ENCODE results near the gene FRG2B.
A peak's percentile ranks its signal among the peaks of the same experiment; 100 is the strongest.
"Not testable (repeated sequence)": the region's sequence is repeated elsewhere in the genome, so short reads cannot be mapped to it uniquely, and the experiment has no call there.

Gene FRG2B

DNA sequence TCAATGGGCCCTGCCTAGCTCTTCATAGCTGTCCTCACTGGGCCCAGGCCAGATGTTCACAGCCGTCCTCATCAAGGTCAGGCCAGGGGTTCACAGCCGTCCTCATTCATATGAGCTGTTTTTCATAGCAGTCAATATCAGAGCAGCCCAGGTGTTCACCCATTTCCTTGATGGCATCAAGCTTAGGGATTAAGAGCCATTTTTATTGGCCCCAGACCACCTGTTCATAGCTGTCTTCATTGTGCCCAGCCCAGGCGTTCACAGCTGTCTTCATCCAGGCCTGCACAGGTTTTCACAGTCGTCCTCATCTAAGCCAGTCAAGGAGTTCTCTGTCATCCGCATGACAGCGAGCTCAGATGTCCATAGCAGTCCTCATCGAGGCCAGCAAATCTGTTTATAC, 9.4 kb downstream of the FRG2B start:
- no peak for DNase-seq (ENCODE audit: low read depth, low spot score)
- no peak overlapping the region for H3K4me3 ChIP-seq (ENCODE audit: low read depth, low read length)
- in situ Hi-C loops (cut with HindIII; ENCODE audit: low sequenced_read_pairs): no loop called here
- TF ChIP-seq, protein P1, sequence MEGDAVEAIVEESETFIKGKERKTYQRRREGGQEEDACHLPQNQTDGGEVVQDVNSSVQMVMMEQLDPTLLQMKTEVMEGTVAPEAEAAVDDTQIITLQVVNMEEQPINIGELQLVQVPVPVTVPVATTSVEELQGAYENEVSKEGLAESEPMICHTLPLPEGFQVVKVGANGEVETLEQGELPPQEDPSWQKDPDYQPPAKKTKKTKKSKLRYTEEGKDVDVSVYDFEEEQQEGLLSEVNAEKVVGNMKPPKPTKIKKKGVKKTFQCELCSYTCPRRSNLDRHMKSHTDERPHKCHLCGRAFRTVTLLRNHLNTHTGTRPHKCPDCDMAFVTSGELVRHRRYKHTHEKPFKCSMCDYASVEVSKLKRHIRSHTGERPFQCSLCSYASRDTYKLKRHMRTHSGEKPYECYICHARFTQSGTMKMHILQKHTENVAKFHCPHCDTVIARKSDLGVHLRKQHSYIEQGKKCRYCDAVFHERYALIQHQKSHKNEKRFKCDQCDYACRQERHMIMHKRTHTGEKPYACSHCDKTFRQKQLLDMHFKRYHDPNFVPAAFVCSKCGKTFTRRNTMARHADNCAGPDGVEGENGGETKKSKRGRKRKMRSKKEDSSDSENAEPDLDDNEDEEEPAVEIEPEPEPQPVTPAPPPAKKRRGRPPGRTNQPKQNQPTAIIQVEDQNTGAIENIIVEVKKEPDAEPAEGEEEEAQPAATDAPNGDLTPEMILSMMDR (IDR thresholded peaks at IDR 0.05; ENCODE audit: low read depth, low read length): no peak

DNA sequence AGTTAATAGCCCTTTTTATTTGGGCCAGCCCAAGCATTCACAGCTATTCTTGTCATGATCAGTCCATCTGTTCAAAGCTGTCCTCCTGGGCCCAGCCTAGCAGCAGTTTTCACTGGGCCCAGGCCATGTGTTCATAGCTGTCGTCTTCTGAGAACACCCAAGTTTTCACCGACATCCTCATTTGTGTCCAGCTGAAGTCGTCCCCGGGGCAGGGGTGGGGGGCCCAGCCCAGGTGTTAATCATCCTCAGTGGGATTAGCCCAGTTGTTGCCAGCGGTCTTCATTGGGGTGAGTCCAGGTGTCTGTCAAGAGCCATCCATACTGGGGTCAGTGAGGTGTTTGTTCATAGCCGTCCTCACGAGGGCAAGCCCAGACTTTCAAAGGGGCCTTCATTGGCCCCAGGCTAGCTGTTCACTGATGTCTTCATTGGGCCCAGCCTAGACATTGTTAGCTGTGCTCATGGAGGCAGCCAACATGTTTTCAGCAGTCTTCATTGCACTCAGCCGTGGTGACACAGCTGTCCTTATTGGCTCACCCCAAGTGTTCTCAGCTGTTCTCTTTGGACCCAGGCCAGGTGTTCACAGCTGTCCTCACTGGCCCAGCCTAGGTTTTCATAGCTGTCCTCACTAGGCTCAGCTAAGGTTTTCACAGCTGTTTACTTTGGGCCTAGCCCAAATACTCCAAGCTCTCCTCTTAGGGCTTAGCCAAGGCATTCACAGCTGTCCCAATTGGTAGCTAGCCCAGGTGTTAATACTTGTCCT, 10.0 kb downstream of the FRG2B start:
- no peak for DNase-seq (ENCODE audit: low read depth, low spot score)
- in situ Hi-C loops (cut with HindIII; ENCODE audit: low sequenced_read_pairs): no loop called here
- no peak overlapping the region for H3K4me3 ChIP-seq (ENCODE audit: low read depth, low read length)
- TF ChIP-seq, protein P1 (IDR thresholded peaks at IDR 0.05; ENCODE audit: low read depth, low read length): no peak

DNA sequence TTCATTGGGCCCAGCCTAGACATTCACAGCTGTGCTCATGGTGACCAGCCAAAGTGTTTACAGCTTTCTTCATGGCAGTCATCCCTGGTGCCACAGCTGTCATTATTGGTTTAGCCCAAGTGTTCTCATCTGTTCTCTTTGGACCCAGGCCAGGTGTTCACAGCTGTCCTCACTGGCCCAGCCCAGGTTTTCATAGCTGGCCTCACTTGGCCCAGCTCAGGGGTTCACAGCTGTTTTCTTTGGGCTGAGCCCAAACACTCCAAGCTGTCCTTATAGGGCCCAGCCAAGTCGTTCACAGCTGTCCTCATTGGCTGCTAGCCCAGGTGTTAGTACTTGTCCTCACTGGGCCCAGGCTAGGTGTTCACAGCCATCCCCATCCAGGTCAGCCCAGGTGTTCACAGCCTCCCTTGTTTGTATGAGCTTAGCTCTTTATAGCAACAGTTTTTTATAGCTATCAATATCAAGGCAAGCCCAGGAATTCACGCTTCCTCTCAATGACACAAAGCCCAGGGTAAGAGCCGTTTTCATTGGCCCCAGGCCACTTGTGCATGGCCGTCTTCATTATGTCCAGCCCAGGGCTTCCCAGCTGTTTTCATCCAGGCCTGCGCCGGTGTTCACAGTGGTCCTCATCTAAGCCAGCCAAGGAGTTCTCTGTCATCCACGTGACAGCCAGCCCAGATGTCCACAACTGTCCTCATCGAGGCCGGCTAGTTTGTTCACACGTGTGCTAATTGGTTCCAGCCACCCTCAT, 11.6 kb downstream of the FRG2B start:
- TF ChIP-seq, protein P1 (IDR thresholded peaks at IDR 0.05; ENCODE audit: low read depth, low read length): no peak
- H3K4me3 ChIP-seq (ENCODE audit: low read depth, low read length): no peak overlapping the region
- no peak for DNase-seq (ENCODE audit: low read depth, low spot score)
- in situ Hi-C loops (cut with HindIII; ENCODE audit: low sequenced_read_pairs): no loop called here

GRCh38 chr10:133613699-133614098, 12.9 kb downstream of the FRG2B start:
- no peak for DNase-seq (ENCODE audit: low read depth, low spot score)
- in situ Hi-C loops (cut with HindIII; ENCODE audit: low sequenced_read_pairs): no loop called here
- TF ChIP-seq, protein P1 (IDR thresholded peaks at IDR 0.05; ENCODE audit: low read depth, low read length): no peak
- H3K4me3 ChIP-seq (ENCODE audit: low read depth, low read length): no peak overlapping the region

- TF ChIP-seq, protein P1 (IDR thresholded peaks at IDR 0.05; ENCODE audit: low read depth, low read length): no peak
- in situ Hi-C loops (cut with HindIII; ENCODE audit: low sequenced_read_pairs): no loop called here
- no peak for DNase-seq (ENCODE audit: low read depth, low spot score)
- no peak overlapping the region for H3K4me3 ChIP-seq (ENCODE audit: low read depth, low read length)
Measured at GRCh38 chr10:133611079-133611478, 15.5 kb downstream of the FRG2B start.

DNA sequence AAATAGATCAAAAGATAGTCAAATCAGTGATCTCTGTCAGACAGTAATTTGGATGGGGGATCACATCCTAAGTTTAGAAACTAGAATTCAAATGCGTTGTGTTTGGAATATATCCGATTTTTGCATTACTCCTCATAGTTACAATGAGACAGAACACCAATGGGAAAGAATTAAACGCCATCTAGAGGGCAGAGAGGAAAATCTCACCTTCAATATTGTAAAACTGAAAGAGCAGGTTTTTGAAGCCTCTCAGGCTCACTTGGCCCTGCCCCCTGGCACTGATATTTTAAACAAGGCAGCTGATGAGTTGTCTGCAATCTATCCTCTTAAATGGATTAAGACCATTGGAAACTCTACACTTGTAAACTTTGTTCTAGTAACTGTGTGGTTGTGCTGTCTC, 17.7 kb downstream of the FRG2B start:
- DNase-seq (ENCODE audit: low read depth, low spot score): no peak
- TF ChIP-seq, protein P1 (IDR thresholded peaks at IDR 0.05; ENCODE audit: low read depth, low read length): peak; percentile 18
- no peak overlapping the region for H3K4me3 ChIP-seq (ENCODE audit: low read depth, low read length)
- in situ Hi-C loops (cut with HindIII; ENCODE audit: low sequenced_read_pairs): no loop called here

DNA sequence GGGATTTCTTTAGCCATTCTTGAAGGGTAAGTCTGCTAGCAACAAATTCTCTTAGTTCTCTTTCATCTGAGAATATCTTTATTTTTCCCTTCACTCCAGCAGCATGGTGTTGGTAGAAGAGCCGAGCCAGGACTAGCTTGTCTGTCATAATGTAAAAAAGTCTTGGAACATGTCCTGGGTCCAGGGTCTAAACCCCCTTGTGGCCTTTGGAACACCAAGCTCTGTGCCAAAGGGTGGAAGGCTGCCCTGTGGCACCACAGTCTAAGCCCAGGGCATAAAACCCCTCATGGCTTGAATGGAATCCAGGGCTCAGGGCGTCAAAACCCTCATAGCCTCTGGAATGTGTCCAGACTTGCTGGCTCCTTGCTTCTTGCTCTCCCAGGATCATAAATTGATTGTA, 23.2 kb downstream of the FRG2B start:
- in situ Hi-C loops (cut with HindIII; ENCODE audit: low sequenced_read_pairs); DNase-seq (ENCODE audit: low read depth, low spot score); H3K4me3 ChIP-seq (ENCODE audit: low read depth, low read length): not testable (repeated sequence)

Data from astrocyte of the spinal cord (primary cell).